ENCODE data around the gene MAP3K1. TPM values are rescaled to one million over a fixed set of nuclear protein-coding genes. Genes with fewer than 3 reads are reported as not detected.
"Not testable (repeated sequence)": the region's sequence is repeated elsewhere in the genome, so short reads cannot be mapped to it uniquely, and the experiment has no call there.

The MAP3K1 gene
- total RNA-seq = 10 to 100 TPM in 1 of 2 donors, 1 to 10 TPM in 1; 9.4 to 12.5 TPM
- long read RNA-seq, partial matches to known transcripts = 0 of 1 reads
- long read RNA-seq, other reads (novel, unspliced or antisense) = 1 of 1 reads

DNA sequence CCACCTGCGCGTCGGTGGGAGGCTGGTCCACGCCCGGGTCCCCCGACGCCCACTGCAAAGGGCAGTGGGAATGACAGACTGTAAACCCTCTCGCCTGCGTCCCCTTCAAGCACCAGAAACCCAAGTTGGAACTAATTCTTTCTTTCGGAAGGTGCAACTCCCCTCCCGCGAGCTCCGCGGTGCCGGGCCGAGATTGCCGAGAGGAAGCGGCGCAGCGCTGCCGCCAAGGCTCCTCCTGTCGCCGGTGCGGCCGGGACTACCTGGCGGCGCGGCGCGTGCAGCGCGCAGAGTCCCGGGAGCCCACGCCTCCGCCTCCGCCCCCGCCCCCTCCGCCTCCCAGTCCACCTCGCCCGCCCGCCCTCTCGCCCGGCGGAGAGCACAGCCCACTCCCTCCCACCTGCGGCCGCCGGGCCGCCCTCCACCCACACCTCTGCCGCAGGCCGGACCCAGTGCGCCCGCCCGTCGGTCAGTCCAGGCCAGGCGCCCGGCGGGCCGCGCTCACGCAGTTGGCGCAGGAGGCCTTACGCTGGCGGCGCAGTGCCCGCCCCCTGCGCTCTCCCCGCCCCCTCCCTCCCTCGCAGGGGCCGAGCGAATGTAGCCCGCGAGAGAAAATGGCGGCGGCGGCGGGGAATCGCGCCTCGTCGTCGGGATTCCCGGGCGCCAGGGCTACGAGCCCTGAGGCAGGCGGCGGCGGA is at the start of gene MAP3K1:
MAP3K1 (plus strand) TSS at position 587 of the 695 bp plus-strand sequence; CDS start at position 612, 25 bp downstream.
- DNase-seq = peak; percentile 88
- peak; percentile 84 for ATAC-seq
- intact Hi-C loops (cut with DNase I, micrococcal nuclease) = no loop called here

DNA sequence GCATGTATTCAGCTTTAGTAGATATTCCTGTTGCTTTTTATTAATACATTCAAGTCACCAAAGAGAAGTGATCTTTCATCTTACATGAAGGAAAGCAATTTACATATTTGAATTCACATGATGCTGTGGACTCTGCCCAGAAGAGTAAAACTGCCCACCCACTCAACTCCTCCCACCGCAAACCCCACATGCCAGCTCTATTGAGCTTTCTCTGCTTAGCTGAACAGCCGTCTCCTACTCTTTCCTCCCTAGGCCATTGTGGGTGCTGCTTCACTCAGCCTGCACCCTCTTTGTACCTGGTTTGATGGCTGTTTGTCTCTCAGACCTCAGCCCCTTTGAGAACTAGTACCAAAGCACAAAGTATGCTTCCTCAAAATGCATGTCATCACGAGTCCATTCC is 48.4 kb upstream of the MAP3K1 start:
- DNase-seq (no peak), ATAC-seq (no peak)
- intact Hi-C loops (cut with DNase I, micrococcal nuclease) = no loop called here

DNA sequence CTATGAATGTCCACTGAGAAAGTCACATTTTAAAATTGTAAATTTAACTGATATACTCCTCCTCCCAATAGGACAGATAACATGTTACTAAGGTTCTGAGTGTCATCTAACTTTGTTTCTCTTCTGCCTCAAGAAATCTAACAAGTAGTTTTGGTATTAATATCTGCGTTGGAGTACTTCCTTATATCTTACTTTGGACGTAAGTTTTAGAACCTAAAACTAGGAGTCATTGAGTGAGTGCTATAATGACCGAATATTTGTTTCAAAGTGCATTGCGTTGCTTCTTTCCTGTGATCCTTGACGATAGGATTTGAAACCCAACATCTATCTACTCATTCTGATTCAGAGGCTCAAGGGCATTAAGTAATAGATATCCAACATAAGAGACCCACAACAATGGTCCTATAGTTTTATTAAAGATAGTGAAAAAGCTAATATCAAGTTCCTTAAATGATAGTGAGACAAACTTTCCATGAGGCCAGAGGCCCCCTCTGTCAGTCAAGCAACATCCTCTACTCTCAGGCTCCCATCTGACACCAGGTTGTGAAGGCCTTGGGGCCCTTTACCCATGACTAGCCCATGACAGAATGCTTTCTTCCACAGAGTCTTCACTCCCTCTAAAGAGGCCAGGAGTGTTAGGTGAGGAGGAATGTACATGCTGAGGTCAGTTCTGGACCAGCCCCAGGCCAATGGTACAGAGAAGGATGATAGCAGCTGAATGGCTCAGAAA is 45.3 kb upstream of the MAP3K1 start:
- DNase-seq (no peak), ATAC-seq (no peak)
- intact Hi-C loops (cut with DNase I, micrococcal nuclease) = no loop called here

DNA sequence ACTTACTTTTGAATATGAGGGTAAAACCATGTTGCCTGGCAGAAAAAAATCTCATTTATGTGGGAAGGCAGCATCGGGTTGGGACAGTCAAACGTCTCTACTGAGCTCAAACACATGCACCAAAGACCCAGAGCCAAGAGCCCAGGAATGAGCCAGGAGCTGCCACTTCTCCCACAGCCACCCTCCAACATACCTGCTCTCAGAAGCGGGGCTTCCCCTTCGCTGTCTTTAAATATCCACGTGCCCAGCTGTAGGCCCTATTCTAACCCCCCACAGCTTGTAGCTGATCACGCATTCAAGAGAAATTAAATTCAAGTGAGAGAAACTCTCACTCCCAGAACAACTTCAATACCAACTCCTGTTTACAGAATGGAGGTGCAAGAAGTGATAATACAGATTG is 42.6 kb upstream of the MAP3K1 start:
- intact Hi-C loops (cut with DNase I, micrococcal nuclease) = no loop called here
- ATAC-seq (no peak), DNase-seq (no peak)

DNA sequence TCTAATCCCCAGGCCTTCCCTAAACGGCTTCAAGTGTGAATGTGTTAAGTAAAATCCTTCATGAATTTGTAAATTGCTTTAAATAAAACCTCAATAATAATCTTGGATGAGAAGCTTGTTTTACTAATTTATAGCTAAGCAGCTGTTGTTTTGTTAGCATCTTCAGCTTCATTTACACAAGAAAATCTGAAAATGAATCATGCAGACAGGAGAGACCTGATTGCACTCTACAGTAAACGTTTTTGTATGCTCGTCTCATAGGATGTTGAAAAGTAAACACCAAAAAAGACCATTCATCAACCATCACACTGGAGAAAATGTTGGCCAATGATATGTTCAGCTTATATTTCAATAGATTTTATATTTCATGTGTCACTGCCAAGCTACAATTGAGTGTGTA is 40.4 kb upstream of the MAP3K1 start:
- no peak for ATAC-seq
- DNase-seq = no peak
- intact Hi-C loops (cut with DNase I, micrococcal nuclease) = no loop called here

DNA sequence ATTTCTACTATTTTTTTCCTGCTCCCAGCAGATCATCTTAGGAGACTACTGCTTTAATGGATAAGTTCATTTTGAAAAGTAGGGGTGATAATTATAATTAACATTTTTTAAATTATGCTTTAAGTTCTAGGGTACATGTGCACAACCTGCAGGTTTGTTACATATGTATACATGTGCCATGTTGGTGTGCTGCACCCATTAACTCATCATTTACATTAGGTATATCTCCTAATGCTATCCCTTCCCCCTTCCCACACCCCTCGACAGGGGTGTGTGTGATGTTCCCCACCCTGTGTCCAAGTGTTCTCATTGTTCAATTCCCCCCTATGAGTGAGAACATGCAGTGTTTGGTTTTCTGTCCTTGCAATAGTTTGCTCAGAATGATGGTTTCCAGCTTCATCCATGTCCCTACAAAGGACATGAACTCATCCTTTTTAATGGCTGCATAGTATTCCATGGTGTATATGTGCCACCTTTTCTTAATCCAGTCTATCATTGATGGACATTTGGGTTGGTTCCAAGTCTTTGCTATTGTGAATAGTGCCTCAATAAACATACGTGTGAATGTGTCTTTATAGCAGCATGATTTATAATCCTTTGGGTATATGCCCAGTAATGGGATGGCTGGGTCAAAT is 39.0 kb upstream of the MAP3K1 start:
- DNase-seq; intact Hi-C loops (cut with DNase I, micrococcal nuclease); ATAC-seq: not testable (repeated sequence)

DNA sequence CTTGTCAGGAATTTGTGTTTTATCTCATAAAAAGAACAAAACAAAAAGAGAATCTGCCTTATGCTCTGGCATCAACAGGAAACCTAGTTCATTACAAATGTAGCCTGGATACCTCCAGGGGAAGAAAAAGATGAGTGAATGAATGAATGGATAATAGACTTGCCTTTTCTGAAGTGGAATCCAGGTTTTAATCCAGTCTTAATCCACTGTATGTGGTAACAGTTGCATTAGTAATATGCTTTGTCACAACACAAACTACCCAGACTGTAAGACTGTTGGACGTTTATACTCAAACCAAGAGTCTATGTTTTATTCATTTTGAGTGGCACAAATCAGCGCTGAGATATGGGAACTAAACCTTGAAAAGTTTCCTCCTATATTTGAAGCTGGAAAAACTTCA is 32.1 kb upstream of the MAP3K1 start:
- ATAC-seq (no peak), DNase-seq (no peak)
- intact Hi-C loops (cut with DNase I, micrococcal nuclease) = no loop called here

DNA sequence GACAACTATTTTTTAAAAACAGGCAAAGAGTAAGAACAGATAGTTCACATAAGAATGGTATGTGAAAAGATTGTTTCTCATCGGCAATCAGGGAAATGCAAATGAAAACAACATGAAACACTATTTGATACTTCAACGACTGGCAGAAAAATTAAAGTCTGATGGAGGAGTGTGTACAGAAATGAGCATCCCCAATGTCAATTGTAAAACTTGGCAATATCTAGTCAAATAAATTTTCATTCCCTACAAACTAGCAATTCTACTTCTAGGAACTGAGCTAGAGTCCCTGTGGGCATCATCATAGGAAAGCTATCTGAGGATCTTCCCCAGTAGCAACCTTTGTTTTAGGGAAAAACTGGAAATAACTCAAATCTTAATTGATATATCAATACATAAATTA is 29.0 kb upstream of the MAP3K1 start:
- DNase-seq = no peak
- intact Hi-C loops (cut with DNase I, micrococcal nuclease) = no loop called here
- no peak for ATAC-seq

DNA sequence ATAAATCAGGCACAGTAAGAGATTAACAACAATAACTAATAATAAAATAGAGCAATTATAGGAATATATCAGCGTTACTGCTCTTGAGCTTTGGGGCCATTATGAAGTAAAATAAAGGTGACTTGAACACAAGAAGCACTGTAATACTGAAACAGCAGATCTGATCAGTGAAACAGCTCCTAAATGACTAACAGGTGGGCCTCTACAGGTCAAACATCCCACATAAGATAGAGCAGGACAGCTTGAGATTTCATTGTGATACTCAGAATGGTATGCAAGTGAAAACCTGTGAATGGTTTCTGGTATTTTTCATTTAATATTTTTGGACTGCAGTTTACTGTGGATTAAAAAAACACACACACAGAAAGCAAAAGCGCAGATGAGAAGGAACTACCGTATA is 24.0 kb upstream of the MAP3K1 start:
- intact Hi-C loops (cut with DNase I, micrococcal nuclease) = no loop called here
- ATAC-seq (no peak), DNase-seq (no peak)

DNA sequence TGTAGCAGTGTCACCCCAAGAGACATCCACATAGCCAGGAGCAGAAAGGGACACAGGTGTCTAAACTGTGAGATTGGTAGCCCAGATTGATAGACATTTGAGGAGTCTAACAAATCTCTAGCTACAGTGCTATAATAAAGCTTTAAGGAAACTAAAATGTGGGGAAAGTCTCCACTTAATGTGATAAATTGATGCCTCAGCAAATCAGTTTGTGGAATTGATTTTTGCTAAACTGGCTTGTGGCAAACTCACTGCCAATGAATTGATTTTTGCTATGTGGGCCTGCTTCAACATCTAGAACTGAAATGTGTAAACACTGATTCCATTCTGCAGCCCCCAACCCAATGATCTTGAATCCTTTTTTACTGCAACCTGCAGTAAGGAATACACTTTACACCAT is 16.8 kb upstream of the MAP3K1 start:
- intact Hi-C loops (cut with DNase I, micrococcal nuclease) = no loop called here
- DNase-seq (no peak), ATAC-seq (no peak)

DNA sequence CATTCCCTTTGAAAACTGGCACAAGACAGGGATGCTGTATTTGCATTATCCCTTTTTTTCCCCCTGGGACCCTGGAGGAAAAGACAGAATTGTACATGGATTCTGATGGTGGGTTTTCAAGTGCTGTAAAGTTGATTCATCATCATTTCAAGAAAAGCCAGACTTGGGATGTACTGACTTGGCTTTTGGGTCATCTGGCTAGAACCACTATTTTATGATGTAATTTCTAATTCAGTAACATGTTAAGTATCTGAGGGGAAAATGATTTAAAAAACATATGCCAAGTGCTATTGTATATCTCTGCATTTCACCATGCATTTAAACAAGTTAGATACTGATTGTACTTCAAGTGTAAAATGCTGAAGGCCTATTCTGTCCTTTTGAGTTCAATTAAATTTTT is 15.2 kb upstream of the MAP3K1 start:
- intact Hi-C loops (cut with DNase I, micrococcal nuclease) = no loop called here
- DNase-seq (no peak), ATAC-seq (no peak)

DNA sequence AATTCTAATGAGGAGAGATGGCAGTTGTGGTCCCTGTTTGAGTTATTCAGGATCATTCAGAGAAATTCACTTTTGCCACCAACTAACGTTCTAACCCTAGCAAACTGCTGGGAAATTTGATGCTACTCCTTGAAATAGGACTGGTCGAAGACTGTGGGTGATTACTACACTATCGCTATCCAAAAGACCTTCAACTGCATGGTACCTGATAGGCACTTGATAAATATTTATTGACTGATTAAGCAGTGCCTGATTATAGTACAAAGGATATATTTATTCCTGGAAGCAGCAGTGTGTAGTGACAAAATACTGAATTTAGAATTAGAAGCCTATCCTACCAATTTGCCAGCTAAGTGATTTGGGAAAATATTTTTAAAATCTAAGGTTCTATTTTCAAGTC is 14.1 kb upstream of the MAP3K1 start:
- ATAC-seq (no peak), DNase-seq (no peak)

DNA sequence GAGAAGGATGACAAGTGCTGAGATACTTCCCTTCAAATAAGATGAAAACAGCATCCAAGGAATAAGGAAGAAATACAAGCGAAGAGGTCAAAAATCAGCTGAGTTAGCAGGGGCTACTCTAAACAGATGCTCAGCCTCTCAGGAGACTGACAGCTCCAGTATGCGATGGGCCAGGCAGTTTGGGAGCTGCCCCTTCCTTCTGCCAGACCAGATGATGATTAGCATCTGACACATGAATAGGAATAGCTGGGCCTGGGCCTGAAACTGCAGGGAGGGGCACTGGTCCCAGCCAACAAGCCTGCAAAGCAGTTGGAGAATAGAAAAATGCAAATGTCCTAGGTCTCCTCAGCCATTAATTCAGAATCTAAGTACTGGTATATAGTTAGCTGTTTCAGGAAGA is 13.1 kb upstream of the MAP3K1 start:
- intact Hi-C loops (cut with DNase I, micrococcal nuclease) = no loop called here
- DNase-seq (no peak), ATAC-seq (no peak)

More for the DNA sequence above, 14.1 kb upstream of the MAP3K1 start:
- intact Hi-C loops (cut with DNase I, micrococcal nuclease) = no loop called here

DNA sequence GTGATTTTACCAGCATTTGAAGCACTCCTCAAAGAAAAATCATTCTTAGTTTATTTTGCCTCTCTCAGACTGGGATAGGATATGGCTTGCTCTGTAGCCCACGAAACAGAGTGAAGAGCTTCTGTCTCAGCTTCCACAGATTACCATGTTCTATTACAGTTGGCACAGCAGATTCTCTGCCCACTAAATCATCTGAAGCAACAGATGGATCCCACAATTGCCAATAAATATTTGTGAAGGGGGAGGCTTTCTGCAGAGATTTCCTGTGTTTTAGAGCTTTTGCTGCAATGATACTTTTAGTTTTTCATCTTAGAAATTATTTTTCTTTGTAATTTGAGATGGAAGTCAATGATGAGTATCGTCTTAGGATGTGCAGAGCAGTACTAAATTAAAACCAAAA is 12.3 kb upstream of the MAP3K1 start:
- ATAC-seq (no peak), DNase-seq (no peak)
- intact Hi-C loops (cut with DNase I, micrococcal nuclease) = no loop called here

DNA sequence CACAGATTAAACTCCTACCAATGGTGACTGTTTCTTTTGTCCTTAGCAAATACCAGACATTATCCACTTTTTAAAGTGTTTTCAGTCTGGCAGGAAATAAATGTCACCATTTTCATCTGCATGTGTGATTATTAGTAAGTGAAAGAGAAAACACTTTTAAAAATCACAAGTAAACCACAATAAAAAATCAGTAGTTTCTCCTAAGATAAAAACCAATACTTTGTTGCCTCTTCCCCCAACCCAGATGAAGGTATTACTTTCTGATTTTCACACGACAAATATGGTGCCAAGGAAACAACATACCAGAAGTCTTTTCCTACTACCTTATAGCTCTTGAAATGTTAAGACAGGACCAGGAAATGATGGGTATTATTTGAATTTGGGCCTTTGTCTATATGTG is 11.5 kb upstream of the MAP3K1 start:
- no peak for ATAC-seq
- intact Hi-C loops (cut with DNase I, micrococcal nuclease) = no loop called here
- DNase-seq = no peak

DNA sequence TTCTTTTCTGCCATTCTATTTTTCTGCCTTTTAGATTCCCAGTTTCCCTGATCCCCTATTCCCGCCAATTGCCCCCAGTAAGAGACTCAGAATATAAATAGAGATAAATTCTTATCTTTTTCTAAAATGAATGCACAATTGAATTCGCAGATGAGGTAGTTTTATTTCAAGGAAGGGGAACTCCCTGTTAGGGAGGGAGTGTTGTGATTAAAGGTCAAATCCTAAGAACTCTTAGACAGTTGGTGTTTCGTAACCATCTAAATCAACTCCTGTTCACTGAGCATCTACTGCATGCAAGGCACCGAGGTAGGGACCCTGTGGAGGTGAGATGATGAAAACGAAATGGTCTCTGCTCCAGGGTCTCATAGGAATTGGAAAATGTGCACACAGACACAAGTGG is 7.7 kb upstream of the MAP3K1 start:
- ATAC-seq = peak; percentile 92
- intact Hi-C loops (cut with DNase I, micrococcal nuclease) = no loop called here
- no peak for DNase-seq

DNA sequence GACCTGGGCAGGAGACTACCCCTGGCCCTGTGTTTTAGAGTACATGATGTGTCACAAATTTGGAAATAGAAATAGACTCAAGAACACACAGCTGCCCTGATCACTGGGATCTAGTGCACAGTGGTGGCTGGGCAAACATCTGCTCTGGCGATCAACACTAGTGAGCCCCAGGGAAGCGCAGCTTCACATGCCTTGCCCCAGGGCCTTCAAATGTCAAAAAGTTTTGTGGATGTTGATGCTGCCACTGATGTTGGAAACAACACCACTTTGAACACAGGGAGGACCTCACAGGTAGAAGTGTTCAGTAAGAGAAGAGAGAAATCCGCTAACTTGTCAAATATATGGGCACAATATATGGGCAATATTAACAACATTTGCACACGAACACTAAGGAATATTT is 7.1 kb upstream of the MAP3K1 start:
- intact Hi-C loops (cut with DNase I, micrococcal nuclease) = no loop called here
- ATAC-seq = peak; percentile 11

DNA sequence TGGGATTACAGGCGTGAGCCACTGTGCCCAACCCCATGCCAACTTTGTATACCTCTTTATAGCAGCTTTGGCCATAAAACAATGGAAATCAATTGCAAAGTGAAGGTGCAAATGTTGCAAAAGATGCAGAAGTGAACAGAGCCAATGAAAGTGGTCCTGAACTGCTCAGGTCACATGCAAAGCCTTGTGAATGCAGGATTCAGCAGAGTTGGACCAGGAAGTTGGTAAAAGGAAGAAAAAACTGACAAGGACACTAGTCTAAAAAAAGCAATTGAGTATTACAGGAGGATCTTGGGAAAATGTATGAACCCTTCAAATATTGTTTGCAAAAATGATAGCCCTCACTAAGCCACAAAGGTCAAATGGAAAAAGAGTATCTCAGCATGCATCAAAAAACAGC is 4.5 kb upstream of the MAP3K1 start:
- DNase-seq (no peak), ATAC-seq (no peak)
- intact Hi-C loops (cut with DNase I, micrococcal nuclease) = no loop called here

More for the DNA sequence above, 7.1 kb upstream of the MAP3K1 start:
- DNase-seq = no peak

DNA sequence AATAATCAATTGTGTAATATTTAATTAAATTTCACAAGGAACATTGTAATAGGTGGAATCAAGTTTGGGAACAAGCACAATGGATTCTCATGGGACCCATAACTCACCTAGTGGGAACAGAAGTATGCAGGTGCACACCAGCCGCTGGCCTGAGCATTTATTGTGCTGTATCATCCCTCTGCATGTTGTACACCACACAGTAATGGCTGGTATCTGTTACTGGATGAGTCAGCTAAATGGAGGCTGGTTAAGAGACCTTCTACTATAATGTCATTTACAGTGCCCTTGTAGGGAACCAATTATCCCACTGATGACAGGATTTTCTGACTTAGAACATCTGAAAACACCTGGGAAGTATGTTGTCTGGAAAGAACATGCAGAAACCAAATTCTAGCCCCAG is 3.2 kb upstream of the MAP3K1 start:
- ATAC-seq (no peak), DNase-seq (no peak)
- intact Hi-C loops (cut with DNase I, micrococcal nuclease) = no loop called here

DNA sequence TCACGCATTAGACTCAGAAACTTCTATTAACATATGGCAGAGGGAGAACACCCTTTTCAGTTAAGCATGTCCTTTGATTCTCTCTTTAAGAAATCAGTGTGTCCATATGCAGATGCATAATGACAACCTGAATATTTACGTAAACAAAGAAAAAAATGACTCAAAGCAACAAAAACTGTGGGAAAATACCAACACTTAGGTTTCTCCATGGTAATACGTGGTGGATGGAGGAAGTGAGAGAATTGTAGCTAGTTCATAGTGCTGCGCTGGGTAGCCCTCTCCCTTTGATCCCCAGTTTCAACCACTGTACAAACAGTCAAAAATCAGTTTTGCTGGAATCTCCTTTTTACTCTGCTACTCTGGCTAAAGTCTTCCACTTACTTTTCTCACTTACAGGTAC is 2.0 kb upstream of the MAP3K1 start:
- DNase-seq = no peak
- no peak for ATAC-seq
- intact Hi-C loops (cut with DNase I, micrococcal nuclease) = no loop called here

All from left colon (tissue), 2 donors.